ENCODE results near the gene CFAP53. TPM values are rescaled to one million over a fixed set of nuclear protein-coding genes. Genes with fewer than 3 reads are reported as not detected.
"Not testable (repeated sequence)": the region's sequence is repeated elsewhere in the genome, so short reads cannot be mapped to it uniquely, and the experiment has no call there.

The CFAP53 gene
- 0.30 TPM for total RNA-seq

- DNase-seq, result peak; percentile 76
Observed at GRCh38 chr18:50266248-50266704, at the start of gene CFAP53. CFAP53 (minus strand) TSS chr18:50266495; CDS start chr18:50266404, 91 bp downstream.

GRCh38 chr18:50315100-50315871 lies 49.0 kb upstream of the CFAP53 start:
- no peak for DNase-seq

GRCh38 chr18:50313873-50314460 lies 47.7 kb upstream of the CFAP53 start:
- DNase-seq, result no peak

GRCh38 chr18:50313031-50313607 lies 46.8 kb upstream of the CFAP53 start:
- DNase-seq, result no peak

- no peak for DNase-seq
Observed at GRCh38 chr18:50312296-50313030, 46.2 kb upstream of the CFAP53 start.

GRCh38 chr18:50311650-50312049 lies 45.4 kb upstream of the CFAP53 start:
- DNase-seq, result no peak

- DNase-seq, result no peak
Observed at GRCh38 chr18:50310080-50310479, 43.8 kb upstream of the CFAP53 start.

GRCh38 chr18:50308851-50309250 lies 42.6 kb upstream of the CFAP53 start:
- not testable (repeated sequence) for DNase-seq

GRCh38 chr18:50307738-50308470 lies 41.6 kb upstream of the CFAP53 start:
- peak; percentile 46 for DNase-seq

GRCh38 chr18:50307400-50307737 lies 41.1 kb upstream of the CFAP53 start:
- no peak for DNase-seq

- DNase-seq, result no peak
Observed at GRCh38 chr18:50306944-50307343, 40.6 kb upstream of the CFAP53 start.

- no peak for DNase-seq
Observed at GRCh38 chr18:50301074-50301473, 34.8 kb upstream of the CFAP53 start.

- DNase-seq, result no peak
Observed at GRCh38 chr18:50299626-50300388, 33.5 kb upstream of the CFAP53 start.

- no peak for DNase-seq
Observed at GRCh38 chr18:50298443-50299284, 32.4 kb upstream of the CFAP53 start.

GRCh38 chr18:50297621-50298442 lies 31.5 kb upstream of the CFAP53 start:
- DNase-seq, result peak; percentile 28

GRCh38 chr18:50293039-50293438 lies 26.7 kb upstream of the CFAP53 start:
- no peak for DNase-seq

- DNase-seq, result no peak
Observed at GRCh38 chr18:50289108-50289443, 22.8 kb upstream of the CFAP53 start.

GRCh38 chr18:50288348-50289107 lies 22.2 kb upstream of the CFAP53 start:
- not testable (repeated sequence) for DNase-seq
